CD14-positive monocyte (primary cell): ENCODE results near the gene PLAC9. TPM values are rescaled to one million over a fixed set of nuclear protein-coding genes. Genes with fewer than 3 reads are reported as not detected.

Experiments used
- DNase-seq, 3 donors: peaks; one replicate each; pipeline ENCODE4 v3.0.0-alpha.2; 2011 to 2022
- H2AFZ ChIP-seq: 2 replicates; pipeline ENCODE4 v1.6.0; 2012; ENCODE audit warnings: mild to moderate bottlenecking, low read depth, low read length, inconsistent platforms; ENCODE audit not compliant: insufficient read depth, poor library complexity, severe bottlenecking
- H3K27ac ChIP-seq, 2 donors: 1 replicate in 1 of 2; 2 replicates in 1 of 2; pipeline ENCODE4 v1.5.1; 2012 to 2013; ENCODE audit warnings: low read length in 2 of 2, control low read depth in 1 of 2, inconsistent platforms in 1 of 2, low read depth in 1 of 2, mild to moderate bottlenecking in 1 of 2
- H3K27me3 ChIP-seq, 2 donors: one replicate each; pipeline versions ENCODE4 v1.6.0 to v1.6.1; 2011 to 2013; ENCODE audit warnings: low read length in 2 of 2; ENCODE audit not compliant: control insufficient read depth in 2 of 2, insufficient read depth in 2 of 2
- H3K36me3 ChIP-seq, 2 donors: replicated peaks in 1 of 2; 1 replicate in 1 of 2; 2 replicates in 1 of 2; pipeline versions ENCODE4 v1.5.1 to v1.6.1; 2012 to 2013; ENCODE audit warnings: low read length in 2 of 2, control low read depth in 1 of 2, inconsistent platforms in 1 of 2, mild to moderate bottlenecking in 1 of 2; ENCODE audit not compliant: insufficient read depth in 2 of 2, control insufficient read depth in 1 of 2
- H3K4me1 ChIP-seq, 2 donors: 1 replicate in 1 of 2; 2 replicates in 1 of 2; pipeline versions ENCODE4 v1.5.1 to v1.6.1; 2012 to 2013; ENCODE audit warnings: low read length in 2 of 2, control low read depth in 1 of 2, inconsistent platforms in 1 of 2, mild to moderate bottlenecking in 1 of 2, moderate library complexity in 1 of 2; ENCODE audit not compliant: insufficient read depth in 2 of 2, control insufficient read depth in 1 of 2
- H3K4me2 ChIP-seq: replicated peaks from 2 replicates; pipeline ENCODE3; 2012; ENCODE audit warnings: low read length, moderate library complexity, mild to moderate bottlenecking; ENCODE audit not compliant: poor library complexity, severe bottlenecking; ENCODE audit errors: extremely low read depth
- H3K4me3 ChIP-seq, 3 experiments: fragments of 200-600 bp in 1 of 3; sonication (generic) in 1 of 3; replicated peaks in 1 of 3; 1 replicate in 2 of 3; 2 replicates in 1 of 3; pipeline ENCODE4 v1.5.1; 2011 to 2013; ENCODE audit warnings: low read length in 3 of 3, mild to moderate bottlenecking in 3 of 3, control low read depth in 2 of 3, low read depth in 2 of 3, inconsistent platforms in 1 of 3, moderate library complexity in 1 of 3
- H3K79me2 ChIP-seq: 2 replicates; pipeline ENCODE4 v1.6.0; 2012; ENCODE audit warnings: mild to moderate bottlenecking, control low read depth, inconsistent platforms, low read length, moderate library complexity; ENCODE audit not compliant: insufficient read depth
- H3K9ac ChIP-seq: 2 replicates; pipeline ENCODE4 v1.6.0; 2017; ENCODE audit warnings: low read length, mild to moderate bottlenecking; ENCODE audit not compliant: insufficient read depth, poor library complexity, severe bottlenecking
- H3K9me3 ChIP-seq, 2 donors: replicated peaks in 1 of 2; 1 replicate in 1 of 2; 2 replicates in 1 of 2; pipeline versions ENCODE4 v1.5.1 to v1.6.1; 2012 to 2013; ENCODE audit warnings: low read length in 2 of 2, control low read depth in 1 of 2; ENCODE audit not compliant: control insufficient read depth in 1 of 2, insufficient read depth in 1 of 2
- H4K20me1 ChIP-seq: 2 replicates; pipeline ENCODE4 v1.6.0; 2012; ENCODE audit warnings: mild to moderate bottlenecking, low read length, control low read depth, moderate library complexity; ENCODE audit not compliant: insufficient read depth
- H3K27ac Mint-ChIP-seq, 7 donors: one replicate each; pipeline ENCODE4 v1.8.0; 2020; ENCODE audit warnings: mild to moderate bottlenecking in 7 of 7, mixed read lengths in 7 of 7, moderate library complexity in 6 of 7, inconsistent platforms in 2 of 7
- H3K27me3 Mint-ChIP-seq, 3 donors: one replicate each; pipeline ENCODE4 v1.8.0; 2021 to 2022; ENCODE audit warnings: low read depth in 3 of 3, mild to moderate bottlenecking in 3 of 3, mixed read lengths in 3 of 3, moderate library complexity in 3 of 3, inconsistent platforms in 1 of 3
- H3K36me3 Mint-ChIP-seq, 2 donors: one replicate each; pipeline ENCODE4 v1.8.0; 2020; ENCODE audit warnings: mixed read lengths in 2 of 2, inconsistent platforms in 1 of 2, mild to moderate bottlenecking in 1 of 2
- H3K4me1 Mint-ChIP-seq: one replicate; pipeline ENCODE4 v1.8.0; 2020; ENCODE audit warnings: mild to moderate bottlenecking, mixed read lengths
- H3K4me3 Mint-ChIP-seq, 2 donors: one replicate each; pipeline ENCODE4 v1.8.0; 2020; ENCODE audit warnings: mild to moderate bottlenecking in 2 of 2, mixed read lengths in 2 of 2, moderate library complexity in 1 of 2
- H3K9me3 Mint-ChIP-seq, 7 donors: one replicate each; pipeline ENCODE4 v1.8.0; 2020 to 2022; ENCODE audit warnings: mixed read lengths in 7 of 7, mild to moderate bottlenecking in 6 of 7, moderate library complexity in 6 of 7, inconsistent platforms in 2 of 7
- WGBS: methylation state at CpG from one replicate; pipeline ENCODE4 v1.1.5; 2013; ENCODE audit warnings: missing lambda C conversion rate; ENCODE audit not compliant: insufficient coverage; 5-methylcytosine and 5-hydroxymethylcytosine counted together
- intact Hi-C, 2 donors: fragments of 100-400 bp; cut with micrococcal nuclease; formaldehyde crosslinking; loops; one replicate each; pipeline versions ENCODE4 v1.15.0 to v1.15.1; 2023
- polyA plus RNA-seq, 3 donors: library from polyadenylated mRNA; depleted of rRNA in 1 of 3; unstranded in 2 of 3; stranded (reverse) in 1 of 3; fragments of 300-500 nt in 2 of 3; fragments of >200 nt in 1 of 3; fragmentation: Illumina TruSeq in 2 of 3; gene quantifications; 1 replicate in 2 of 3; 2 replicates in 1 of 3; pipeline ENCODE4 v1.2.3, GENCODE V29; 2012 to 2021
- TF ChIP-seq, protein P1 (sequence below): fragments of 200-600 bp; IDR thresholded peaks from one replicate; pipeline ENCODE4 v1.8.0; 2022; ENCODE audit warnings: antibody characterized with exemption, mild to moderate bottlenecking

Gene PLAC9
- polyA plus RNA-seq, 3 donors = not detected

DNA sequence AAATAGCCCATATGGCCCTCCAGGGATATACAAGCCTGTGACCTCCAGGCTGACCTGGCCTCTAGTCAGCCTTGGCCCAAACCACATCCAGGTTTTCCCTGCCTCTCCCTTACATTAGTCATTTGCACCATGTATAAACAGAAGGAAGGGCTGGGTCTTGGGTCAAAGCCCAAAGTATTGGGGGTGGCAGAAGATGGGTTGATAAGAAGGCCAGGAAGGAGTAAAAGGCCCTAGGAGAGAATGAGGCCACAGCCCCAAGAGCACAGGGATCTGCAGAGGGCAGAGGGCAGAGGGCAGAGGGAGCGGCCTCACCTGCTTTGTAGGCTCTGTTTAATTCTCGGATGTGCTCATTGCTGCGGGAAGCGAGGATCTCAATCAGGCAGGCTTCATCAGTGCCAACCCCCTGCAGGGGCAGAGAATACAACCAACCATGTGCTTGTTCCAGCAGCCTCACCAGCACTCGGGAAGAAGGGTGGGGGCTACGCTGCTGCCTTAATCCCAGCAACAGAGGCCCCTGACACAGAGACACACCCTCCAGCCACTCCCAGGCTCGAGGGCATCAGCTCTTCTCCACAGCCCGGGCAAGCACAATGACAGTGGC lies 31.3 kb downstream of the PLAC9 start:
- peak overlapping the region in 1 of 2 donors; percentile 94 for H3K27ac ChIP-seq
- Mint-ChIP-seq H3K9me3 (peaks cover 0 to 3% (median 0%) of the 10 kb centered on the region in 7 donors), H3K27ac (peak overlapping the region in 5 of 7 donors; percentile 43 to 97 (median 81)), H3K4me3 (no peak overlapping the region), H3K27me3 (peaks cover 0 to 2% (median 0%) of the 10 kb centered on the region in 3 donors), H3K4me1 (peaks cover 42% of the 10 kb centered on the region), H3K36me3 (peaks cover 93 to 94% of the 10 kb centered on the region in 2 donors)
- H3K4me3 ChIP-seq = no peak overlapping the region
- no peaks in the 10 kb centered on the region for H3K27me3 ChIP-seq
- no peak overlapping the region for H2AFZ ChIP-seq
- WGBS = 100% methylated on average over 4 of the region's 8 CpGs
- no peak for DNase-seq
- intact Hi-C loops = loop anchor here in 1 of 2 donors (5.0 kb wide), 1 partner anchor 43 kb away; the partner anchor contains the start of gene ANXA11
- H3K9ac ChIP-seq = no peak overlapping the region
- H3K36me3 ChIP-seq = peaks cover 64 to 95% of the 10 kb centered on the region in 2 donors
- TF ChIP-seq, protein P1, sequence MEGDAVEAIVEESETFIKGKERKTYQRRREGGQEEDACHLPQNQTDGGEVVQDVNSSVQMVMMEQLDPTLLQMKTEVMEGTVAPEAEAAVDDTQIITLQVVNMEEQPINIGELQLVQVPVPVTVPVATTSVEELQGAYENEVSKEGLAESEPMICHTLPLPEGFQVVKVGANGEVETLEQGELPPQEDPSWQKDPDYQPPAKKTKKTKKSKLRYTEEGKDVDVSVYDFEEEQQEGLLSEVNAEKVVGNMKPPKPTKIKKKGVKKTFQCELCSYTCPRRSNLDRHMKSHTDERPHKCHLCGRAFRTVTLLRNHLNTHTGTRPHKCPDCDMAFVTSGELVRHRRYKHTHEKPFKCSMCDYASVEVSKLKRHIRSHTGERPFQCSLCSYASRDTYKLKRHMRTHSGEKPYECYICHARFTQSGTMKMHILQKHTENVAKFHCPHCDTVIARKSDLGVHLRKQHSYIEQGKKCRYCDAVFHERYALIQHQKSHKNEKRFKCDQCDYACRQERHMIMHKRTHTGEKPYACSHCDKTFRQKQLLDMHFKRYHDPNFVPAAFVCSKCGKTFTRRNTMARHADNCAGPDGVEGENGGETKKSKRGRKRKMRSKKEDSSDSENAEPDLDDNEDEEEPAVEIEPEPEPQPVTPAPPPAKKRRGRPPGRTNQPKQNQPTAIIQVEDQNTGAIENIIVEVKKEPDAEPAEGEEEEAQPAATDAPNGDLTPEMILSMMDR = no peak
- no peak overlapping the region for H3K4me2 ChIP-seq
- H3K79me2 ChIP-seq = peaks cover 4% of the 10 kb centered on the region
- peaks cover 28 to 29% of the 10 kb centered on the region in 2 donors for H3K4me1 ChIP-seq
- H3K9me3 ChIP-seq = no peaks in the 10 kb centered on the region
- H4K20me1 ChIP-seq = peaks cover 56% of the 10 kb centered on the region

DNA sequence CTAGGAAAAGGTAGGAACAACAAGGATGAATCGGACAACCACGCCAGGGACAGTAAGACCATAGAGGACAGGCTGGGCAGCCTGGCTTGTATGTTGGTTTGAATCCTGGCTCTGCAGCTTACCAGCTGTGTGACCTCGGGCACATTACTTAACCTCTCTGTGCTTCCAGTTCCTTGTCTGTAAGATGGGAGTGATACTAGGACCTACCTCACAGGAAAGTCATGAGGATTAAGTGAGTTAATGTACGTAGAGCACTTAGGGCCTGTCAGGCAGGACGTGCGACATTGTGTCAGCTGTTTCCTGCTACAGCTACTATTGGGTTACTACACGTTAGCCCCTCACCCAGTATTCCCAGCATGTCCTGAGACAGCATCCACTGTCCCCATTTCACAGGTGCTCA lies 32.1 kb downstream of the PLAC9 start:
- 96% methylated on average over 6 of the region's 7 CpGs for WGBS
- Histone ChIP-seq H3K36me3 (peaks cover 65 to 95% of the 10 kb centered on the region in 2 donors), H4K20me1 (peaks cover 56% of the 10 kb centered on the region), H3K4me1 (peaks cover 21 to 22% of the 10 kb centered on the region in 2 donors), H3K27ac (peak overlapping the region; percentile 74 to 94), H3K4me2 (no peak overlapping the region), H3K27me3 (no peaks in the 10 kb centered on the region), H3K79me2 (peaks cover 11% of the 10 kb centered on the region), H3K9me3 (no peaks in the 10 kb centered on the region), H3K4me3 (no peak overlapping the region), H3K9ac (no peak overlapping the region), H2AFZ (no peak overlapping the region)
- no peak overlapping the region for H3K4me3 Mint-ChIP-seq
- H3K36me3 Mint-ChIP-seq = peaks cover 90 to 91% of the 10 kb centered on the region in 2 donors
- H3K4me1 Mint-ChIP-seq = peaks cover 35% of the 10 kb centered on the region
- no peak for DNase-seq
- peaks cover 0 to 3% (median 0%) of the 10 kb centered on the region in 7 donors for H3K9me3 Mint-ChIP-seq
- H3K27me3 Mint-ChIP-seq = peaks cover 0 to 2% (median 0%) of the 10 kb centered on the region in 3 donors
- peak overlapping the region; percentile 15 to 98 (median 97) for H3K27ac Mint-ChIP-seq
- intact Hi-C loops = loop anchor here in 1 of 2 donors (5.0 kb wide), 1 partner anchor 43 kb away; the partner anchor contains the start of gene ANXA11
- TF ChIP-seq, protein P1 = no peak
